CD4-positive, alpha-beta T cell treated with Interleukin-6 at 100 ng/mL for 8 hours (primary cell): ENCODE measurements around the gene NTN1.

Source experiments
- DNase-seq: peaks from one replicate; pipeline ENCODE4 v3.0.0-alpha.2; 2020; ENCODE audit warnings: mixed read lengths, low spot score

NTN1 gene

DNA sequence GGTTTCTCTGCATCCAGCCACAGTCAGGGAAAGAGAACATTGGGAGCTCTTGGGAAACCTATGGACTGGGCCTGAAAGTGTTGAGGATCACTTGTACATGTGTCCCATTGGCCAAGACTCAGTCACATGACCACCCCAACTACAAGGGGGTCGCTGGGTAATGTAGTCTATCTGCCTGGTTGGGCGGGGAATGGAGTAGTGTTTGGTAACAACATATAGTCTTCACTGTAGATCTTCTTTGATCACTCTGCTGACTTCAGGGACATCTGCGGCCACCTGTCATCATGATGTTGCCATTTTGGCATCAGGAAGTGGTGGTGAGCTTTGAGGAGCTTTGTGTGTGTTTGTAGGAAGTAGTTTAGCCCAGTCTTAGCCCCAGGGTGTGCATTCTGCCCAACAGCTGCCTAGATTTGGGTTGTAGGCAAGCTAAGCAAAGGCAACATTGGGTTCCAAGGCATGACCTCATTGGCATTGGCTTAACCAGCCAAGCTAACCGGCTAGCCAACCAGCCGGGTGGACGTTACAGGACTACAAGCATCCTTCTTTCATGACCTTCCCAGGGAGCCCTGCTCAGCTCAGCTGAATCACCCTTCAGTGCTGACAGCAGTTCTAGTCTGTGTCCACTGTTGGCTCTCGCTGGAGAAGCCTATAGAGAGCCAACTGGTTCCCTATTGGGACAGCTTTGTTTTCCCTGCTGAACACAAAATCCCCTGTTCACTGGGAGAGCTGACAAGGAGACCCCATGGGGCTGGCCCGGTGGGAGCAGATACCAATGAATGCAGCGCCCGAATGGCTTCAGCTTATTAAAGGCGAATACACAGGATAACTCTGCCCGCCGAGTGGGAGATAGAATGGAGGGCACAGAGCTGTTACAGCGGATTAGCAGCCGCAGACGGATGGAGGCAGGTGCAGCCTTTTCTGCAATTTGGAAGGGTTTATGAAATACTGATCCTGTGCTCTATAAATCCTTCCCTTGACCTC, 178.6 kb downstream of the NTN1 start:
- DNase-seq: no peak

DNA sequence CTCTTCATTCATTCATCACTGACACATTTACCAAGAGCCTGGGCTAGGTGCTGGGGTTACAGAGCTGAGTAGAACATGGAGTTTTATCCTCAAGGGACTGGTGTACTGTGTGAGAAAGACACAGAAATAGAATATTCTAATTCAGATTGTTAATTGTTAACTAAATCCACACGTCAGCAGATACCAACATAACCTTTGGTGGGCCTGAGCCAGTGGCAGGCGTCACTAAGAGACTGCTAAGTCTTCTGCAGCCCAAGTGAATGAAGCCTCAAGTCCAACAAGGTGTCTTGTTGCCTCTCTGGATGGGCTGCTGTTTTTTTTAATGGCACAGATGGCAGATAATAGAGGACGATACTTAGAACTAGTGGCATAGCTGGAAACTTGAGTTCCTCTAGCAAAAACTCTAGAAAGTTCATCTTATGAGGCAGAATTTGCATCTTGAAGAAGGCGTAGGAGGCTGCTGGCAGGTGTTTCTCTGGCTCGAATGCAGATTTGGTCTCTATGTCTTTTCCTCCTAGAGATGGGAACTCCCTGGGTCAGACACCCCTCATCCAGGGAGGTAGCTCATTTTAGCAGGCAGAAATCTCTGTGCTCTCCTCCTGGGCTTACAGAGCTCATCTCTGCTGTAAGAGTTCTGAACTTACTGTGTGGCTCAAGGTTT, 179.5 kb downstream of the NTN1 start:
- no peak for DNase-seq

DNA sequence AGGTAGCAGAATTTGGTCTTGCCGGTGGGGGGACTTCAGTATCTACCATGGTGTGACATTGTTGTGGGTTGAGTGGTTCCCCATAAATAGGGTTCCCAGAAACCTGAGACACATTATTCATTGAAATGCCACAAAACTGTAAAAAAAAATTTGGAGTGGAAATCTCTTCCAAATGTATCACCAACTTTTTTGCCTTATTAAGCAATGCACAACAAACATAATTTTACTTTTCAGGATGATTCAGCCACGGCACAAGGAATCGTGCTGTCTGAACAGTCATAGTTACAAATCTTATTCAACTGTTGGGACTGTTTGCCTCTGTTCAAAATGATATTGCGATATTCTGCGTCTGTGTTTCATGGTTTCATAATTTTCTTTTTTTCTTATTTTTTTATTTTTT, 181.2 kb downstream of the NTN1 start:
- DNase-seq: no peak

DNA sequence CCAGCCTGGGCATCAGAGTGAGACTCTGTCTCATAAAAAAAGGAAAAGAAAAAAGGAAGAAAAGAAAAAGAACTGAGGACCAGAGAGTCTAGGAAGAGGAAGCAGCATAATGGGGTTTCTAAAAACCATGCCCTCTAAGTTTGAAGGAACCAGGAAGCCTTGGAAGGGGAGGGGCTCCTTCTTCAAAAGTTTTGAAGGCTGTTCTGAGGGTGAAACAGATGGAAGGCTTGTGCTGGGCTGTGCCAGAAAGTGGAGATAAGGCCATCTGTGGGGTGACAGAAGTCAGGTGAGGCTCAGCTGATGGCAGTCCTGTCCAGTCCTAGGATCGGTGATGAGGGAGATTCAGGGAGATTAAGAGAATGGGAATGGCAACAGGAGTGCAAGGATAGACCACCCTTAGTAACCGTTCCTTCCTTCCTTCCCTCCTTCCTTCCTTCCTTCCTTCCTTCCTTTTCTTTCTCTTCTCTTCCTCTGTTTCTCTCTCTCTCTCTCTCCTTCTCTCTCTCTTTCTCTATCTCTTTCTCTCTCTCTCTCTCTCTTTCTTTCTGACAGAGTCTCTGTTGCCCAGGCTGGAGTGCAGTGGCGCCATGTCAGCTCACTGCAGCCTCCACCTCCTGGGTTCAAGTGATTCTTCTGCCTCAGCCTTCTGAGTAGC, 182.6 kb downstream of the NTN1 start:
- no peak for DNase-seq

DNA sequence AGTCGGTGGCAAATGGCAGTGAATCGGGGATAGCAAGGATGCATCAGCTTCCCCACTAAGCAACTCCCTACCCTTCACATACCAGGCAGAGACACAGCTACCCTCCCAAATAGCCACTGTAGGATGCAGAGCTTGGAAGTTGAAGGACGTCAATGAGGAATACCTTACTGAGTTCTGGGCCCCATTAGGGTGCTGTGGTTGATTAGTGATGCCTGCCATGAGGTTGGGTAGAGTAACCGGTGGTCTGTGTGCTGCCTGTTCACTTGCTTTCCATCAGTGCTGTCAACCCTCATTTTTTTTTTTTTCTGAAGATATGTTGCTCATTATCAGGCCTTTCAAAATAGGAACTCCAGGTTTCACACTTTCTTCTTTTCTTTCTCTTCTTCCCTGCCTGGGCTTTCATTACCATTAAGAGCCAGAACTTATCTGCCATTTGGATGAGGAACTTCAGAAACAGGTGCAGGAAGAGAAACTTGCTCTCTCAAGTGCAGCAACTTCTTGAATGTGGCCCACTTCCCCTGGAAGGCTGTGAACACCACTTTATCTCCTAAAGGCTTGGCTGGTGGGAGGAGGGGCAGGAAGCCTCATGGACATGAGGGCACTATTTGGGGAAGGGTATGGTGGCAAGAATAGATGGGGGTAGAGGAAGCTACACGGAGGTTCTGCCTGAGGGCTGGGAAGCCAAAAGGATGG, 183.5 kb downstream of the NTN1 start:
- DNase-seq: no peak

DNA sequence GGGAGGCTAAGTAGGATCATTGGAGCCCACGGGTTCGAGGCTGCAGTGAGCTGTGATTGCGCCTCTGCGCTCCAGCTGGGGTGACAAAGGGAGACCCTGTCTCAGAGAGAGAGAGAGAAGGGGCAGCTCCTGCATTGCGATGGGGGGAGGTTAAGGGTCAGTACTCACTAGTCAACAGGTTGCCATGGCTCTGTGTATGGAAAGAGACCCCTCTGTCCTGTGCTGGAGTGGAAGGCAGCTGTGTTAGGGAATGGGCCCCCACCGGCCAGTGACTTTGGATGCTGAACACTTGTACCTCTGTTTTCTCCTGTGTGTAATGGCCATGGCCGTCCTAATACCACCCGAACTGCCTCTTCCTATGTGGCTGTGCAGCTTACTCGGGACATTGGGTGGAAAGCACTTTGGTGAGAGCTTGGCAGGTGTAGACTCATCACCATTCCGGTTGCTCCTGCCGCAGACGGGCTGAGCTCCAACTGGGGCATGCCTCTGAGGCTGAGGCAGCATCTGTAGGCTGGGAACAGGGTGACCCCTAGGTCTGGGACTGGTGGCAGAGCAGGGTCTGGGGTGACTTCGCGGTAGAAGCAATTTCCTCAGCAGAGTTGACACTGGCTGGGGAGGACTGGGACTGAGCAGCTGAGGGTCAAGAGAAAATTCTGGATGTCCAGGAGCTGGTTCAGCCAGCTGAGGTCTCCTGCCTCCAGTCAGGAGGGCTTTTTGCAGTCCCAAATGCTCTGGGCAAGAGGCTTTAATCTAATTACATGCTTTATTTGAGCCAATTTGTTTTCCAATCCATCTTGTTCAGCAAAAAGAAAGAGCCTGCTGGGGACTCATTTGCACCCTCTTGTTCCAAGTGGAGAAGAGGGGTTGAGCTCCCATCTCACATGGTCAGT, 184.5 kb downstream of the NTN1 start:
- DNase-seq: no peak

DNA sequence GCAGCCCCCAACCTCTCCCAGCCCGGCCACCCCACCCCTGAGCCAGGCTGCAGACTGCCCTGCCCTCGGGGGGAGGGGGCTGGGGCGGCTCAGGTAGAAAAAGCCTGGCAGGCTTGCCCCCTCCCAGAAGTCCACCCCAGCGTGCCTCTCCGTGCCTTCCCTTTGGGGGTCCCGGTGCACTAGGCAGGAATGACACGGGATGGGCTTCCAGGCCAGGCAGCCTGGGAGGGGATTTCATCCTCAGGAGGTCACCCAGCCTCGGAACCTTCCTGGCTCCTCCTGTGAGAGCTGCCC, 185.0 kb downstream of the NTN1 start:
- DNase-seq: no peak

DNA sequence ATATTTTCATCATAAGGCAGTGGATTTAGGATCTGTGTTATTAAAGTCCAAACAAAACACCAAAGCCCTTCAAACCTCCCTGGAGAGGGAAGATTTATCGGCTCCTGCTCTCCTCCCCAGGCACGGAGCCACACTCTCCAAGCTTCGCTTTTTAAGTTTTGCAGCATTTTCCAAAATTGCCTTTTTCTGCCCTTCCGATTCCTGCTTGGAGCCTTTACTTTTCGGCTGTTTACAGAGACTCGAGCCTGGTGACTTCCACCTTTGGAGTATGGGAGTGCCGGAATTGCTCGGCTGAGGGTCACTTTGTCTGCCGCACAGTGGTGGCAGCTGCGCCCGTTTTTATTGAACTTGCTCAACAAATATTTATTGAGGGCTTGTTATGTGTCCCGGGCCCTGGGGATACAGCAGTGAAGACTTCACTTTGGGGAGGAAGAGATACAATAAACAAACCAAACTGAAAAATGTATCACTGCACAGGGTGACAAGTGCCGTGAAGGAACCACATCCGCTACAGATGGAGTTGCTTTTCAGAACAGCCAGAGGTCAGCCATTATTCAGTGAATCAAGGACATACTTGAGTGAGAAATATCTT, 185.5 kb downstream of the NTN1 start:
- no peak for DNase-seq

DNA sequence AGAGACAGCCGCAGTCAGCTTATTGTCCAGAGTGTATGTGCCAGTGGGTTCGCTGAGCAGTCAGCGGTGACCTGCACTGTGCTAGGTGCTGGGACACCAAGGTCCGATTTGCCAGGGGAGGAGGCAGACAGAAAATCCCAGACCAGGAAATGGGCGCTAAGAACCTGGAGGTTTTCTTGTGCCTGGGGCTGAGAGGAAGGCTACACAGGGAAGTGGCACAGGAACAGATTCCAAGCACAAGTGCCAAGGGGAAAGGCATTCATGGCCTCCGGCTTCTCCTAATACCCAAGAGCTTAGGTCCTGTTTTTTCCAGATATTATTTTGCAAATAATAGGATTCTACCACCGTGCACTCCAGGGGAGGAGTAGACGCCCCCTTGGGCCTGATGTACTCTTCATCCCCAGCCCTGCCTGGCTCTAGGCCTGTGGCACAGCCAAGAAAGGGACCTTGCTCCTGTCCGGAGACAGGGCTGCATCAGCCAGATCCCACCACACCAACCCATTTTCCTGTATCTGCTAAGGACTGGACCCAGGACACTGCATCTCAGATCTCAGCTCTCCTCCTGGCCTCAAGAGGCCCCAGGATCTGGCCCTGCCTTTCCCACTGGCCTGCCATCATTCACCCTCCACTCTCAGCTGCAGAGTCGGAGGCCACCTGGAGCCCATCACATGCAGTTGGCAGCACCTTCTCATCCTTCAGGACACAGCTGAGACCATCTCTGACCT, 187.2 kb downstream of the NTN1 start:
- no peak for DNase-seq

DNA sequence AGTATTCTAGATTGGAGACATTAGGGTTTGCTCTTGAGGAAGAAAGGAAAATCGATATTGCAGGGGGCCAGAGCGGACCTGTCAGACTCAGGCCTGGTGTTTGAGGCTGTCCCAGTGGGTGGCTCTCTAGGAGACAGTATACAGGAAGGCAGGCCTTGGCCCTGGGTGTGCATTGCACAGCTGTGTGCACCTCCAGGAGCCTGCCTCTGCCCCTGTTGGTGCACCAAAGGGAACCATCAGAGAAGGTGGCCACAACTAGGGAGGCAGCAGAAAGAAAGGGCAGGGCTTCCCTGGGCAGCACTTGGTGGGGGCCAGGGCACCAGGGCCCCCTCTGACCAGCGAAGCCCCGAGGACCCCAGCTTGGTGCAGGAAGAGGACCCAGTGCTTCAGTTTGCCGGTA, 188.0 kb downstream of the NTN1 start:
- no peak for DNase-seq

DNA sequence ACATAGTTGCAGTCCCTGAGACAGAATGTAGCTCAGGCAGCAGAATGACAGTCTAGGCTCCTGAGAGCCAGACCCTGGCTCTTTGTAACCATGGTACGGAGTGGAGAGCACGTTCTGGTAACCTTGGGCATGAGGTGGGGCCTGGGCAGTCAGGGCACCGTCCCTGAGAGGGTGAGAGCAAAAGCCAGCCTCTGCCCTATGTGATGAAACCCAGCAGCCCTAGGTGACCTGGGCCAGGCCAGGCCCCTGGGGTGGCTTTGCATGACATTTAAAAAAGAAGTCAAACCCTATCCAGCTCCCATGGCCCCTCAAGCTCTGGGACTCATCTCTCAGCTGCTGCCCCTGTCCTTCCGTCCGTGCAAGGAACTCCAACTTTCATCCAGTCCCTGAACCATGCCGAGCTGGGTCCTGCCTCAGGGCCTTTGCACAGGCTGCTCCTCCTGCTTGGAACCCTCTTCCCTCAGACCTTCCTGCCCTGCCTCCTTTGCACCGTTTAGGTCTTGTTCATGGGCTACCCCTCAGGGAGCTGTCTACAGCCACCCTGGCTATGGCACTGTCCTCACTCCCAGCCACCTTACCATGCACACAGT, 188.6 kb downstream of the NTN1 start:
- no peak for DNase-seq

DNA sequence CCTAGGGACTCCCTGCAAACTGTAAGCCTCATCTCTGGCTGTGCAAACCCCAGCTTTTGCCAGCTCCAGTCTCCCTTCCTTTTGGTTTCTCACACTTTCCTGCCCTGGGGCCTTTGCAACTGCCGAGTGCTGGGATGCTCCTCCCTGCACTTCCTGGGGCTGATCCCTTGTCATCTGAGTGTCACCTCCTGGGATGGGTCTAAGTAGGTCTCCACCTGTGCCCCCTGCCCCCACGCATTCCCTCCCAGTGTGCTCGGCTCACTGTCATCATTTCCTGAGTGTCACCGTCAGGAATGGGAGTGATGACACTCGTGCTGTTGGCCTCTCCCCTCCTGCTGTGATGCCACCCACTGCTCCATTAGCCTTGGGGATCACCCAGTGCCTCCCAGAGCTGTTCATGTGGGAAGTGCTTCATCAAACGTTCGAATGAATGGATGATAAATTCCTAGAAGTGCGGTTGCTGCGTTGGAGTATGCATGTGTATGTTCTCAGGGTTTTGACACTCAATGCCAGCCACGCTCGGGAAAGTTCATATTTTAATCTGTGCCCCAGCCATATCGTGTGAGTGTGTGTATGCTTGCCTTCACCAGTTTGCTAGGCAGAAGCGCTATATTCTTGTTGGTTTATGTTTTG, 189.9 kb downstream of the NTN1 start:
- DNase-seq: no peak

DNA sequence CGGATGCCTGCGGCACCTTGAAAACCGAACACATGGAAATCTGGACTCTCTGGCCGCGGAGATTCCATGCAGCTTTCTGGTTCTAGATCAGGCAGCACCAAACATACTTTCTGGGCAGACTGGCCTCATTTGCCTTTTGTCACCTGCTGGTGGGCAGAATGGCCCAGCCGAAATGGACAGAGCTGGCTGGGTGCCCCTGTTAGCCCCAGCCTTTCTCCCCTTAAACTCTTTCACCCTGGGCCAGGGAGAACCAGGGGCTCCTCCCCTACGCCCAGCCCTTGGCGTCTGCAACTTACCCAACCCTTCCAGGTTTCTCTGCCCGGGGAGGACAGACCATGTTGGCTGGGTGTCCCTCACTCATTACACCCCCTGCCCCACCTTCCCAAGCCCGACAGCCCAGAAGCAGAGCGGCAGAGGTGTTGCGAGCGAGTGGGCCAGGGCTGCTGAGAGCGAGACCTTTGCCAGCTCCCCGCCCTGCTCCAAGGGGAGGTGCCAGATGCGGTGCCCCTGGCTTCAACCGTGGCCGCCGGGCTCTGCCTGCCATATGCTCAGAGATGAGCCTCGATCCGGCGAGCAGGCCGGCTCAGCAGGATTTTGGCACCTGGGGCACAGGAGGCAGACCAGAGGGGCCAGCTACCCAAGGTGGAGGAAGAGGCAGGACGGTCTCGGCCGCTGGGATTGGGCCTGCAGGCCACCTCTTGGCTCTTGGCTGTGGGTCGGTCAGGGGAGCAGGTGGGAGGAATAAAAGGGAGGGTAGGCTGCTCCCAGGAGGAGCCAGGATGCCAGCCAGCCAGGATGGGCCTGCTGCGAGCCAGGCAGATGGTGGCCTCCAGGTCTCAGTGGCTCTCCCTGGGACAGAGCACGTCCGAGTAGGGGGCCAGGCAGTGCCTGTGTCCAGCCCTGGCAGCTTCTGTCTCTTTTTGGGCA, 191.3 kb downstream of the NTN1 start:
- no peak for DNase-seq

DNA sequence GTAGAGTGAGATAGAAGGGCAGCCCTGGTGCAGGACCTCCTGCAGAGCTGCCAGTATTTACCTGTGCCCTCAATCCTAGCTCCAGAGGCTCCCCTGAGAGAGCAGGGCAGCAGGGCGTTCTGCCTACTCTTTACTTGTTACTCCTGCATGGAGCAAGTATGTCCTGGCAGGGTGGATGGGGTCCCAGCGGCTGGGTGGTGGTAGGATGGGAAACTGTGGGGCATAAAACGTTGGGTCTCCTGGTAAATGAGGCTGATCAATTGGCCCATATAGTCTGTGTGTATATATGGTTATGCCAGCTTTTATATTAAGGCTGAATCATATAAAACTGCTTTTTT, 192.0 kb downstream of the NTN1 start:
- no peak for DNase-seq

DNA sequence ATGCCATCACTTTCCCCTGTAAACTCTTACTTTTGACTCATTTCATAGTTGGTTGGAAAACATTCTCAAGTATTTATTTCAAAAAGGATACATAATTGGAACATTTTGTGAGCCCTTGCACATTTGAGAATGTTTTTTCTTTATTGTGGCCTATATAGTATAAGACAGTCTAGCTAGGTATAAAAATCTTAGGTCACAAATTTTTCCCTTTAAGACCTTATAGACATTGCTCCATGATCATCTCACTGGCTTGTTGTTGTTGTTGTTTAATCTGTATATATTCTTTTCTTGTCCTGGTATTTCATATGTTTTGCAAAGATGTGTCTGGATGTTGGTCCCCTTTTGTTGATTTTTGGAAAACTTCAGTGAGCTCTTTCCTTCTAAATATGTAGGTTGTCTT, 194.2 kb downstream of the NTN1 start:
- DNase-seq: no peak

DNA sequence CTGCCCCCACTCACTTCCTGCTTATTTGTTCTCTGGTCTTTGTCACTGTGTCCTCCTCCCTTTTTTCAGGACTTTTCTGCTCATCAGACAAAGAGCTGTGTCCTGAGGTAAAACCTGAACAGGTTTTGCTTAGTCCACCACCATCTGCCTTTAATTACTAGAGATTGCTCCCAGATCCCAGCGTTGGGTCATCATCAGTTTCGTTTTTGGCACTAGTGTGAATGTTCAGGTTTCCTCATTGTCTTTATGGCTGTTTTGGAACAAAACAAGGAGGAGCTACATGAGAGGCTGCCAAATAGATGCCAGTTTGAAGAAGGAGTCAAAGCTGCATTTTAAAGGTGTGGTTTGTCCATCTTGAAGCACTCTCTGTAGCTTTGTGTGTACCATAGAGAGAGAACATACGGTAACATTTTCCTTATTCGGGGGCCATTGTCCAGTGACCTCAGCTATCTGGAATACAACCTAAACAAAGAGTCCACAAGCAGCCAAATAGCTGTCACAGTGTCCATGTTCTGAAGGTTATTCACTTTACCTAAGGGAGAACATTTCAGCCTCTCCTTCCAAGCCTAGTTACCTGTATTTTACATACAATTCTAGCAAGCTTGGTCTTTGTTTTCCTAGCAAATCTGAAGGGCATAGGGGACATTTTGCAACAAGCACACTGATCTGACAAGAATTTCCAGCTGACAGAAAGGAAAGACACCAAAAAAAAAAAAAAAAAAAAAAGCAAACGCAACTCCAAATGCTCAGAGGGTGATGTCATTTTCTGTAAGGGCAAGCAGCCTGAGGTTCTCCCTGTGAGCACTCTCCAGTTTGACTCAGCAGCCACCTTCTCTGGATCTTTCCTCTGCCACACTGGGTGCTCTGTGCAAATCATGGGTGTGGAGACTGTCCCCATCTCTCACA, 196.1 kb downstream of the NTN1 start:
- no peak for DNase-seq

DNA sequence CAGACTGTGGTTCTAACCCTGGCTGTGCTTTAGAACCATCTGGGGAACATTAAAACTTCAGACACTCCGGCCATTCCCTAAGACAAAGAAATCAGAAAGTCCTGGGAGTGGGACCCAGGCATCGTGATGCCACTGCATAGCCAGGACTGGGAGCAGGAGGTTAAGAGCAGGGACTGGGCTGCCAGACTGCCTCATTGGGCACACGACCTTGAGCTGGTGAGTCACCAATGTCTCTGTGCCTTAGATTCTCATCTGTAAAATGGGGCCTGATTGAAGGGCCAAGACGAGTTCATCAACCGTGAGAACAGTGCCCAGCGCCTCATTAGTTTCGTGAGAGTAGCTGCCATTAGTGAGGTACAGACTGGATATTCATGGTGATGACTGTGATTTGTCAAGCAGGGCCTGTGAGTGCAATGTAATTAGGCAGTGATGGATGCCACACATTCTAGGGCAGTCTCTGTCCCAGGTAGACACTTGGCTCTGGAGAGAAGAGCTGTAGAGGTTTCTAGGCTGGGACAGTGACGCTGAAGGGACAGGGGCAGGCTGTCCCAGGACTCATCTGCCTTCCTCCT, 196.8 kb downstream of the NTN1 start:
- DNase-seq: no peak
